GM19351 (cell line): ENCODE data around the gene METTL24.

Experiments
- ATAC-seq: cut with Tn5 transposase; IDR thresholded peaks from one replicate; pipeline ENCODE4 v1.9.1; 2021; ENCODE audit warnings: mild to moderate bottlenecking, moderate library complexity; ENCODE audit not compliant: unreplicated experiment

The METTL24 gene, protein sequence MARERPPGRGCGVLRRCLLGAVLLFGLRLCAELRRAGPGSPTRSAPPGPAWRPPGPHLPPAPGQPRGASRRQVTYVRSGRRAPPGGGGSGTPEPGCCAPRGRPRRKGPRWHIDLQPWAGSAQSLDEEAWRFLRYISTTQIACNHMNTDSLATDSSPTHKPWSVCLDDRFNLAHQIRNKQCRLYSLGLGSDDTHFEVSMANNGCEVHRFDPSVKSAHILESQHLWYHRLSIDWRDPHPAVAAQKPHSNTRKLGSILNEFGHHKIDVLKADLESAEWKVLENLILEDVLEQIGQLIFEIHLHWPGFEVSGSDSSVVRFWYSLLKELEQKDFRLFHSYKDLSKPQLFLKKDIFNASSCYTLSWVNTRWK

DNA sequence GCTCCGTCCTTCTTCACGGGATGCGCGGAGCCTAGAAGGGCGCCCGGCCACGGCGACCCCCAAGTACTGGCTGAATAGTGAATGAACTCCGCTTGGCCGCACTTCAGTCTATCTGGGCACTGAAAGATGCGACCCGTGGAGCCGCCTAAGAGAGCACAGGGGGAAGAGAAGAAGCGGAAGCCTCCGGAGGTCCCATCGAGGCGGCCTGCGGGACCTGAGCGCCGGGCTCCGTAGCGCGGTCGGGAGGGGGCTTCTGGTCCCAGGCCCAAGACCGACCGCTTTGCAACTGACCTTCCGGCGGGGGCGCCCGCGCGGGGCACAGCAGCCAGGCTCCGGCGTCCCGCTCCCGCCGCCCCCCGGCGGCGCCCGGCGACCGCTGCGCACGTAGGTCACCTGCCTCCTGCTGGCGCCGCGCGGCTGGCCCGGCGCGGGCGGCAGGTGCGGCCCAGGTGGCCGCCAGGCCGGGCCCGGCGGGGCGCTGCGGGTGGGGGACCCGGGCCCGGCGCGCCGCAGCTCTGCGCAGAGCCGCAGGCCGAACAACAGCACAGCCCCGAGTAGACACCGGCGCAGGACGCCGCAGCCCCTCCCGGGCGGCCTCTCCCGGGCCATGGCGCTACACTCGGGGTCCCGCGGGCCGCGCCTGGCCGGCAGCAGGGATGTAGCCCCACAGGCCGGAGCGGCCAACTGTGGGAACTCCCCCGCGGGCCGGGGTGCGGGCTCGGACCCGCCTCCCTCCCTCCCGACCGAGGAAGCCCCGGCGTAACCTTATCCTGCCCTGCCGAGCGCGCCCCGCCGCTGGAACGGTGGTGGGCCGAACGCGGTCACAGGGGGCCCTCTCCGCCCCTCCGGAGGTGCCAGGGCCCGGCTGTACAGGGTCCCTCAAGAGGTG is at the start of gene METTL24:
Gene METTL24, minus strand, starts transcription at position 686 of the 889 bp plus-strand sequence. Its CDS starts 77 bp downstream, at position 609.
- no peak for ATAC-seq

DNA sequence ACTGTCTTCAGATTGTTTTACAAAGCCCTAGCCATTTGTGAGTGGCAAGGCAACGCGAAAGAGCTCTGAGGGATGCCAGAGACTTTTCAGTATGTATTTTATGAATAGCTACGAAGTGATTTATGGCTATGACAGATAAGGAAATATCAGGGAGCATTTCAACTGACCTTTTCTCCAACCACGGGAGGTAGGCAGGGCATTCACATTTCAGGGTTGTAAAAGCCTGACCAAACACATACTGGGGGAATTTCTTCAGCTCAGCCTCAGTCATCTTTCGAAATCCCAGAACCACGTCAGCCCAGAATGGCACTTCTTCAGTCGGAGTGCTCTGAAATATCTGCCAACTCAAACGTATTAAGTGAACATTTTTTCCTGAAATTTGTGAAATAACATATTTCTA is 46.5 kb upstream of the METTL24 start:
- no peak for ATAC-seq

DNA sequence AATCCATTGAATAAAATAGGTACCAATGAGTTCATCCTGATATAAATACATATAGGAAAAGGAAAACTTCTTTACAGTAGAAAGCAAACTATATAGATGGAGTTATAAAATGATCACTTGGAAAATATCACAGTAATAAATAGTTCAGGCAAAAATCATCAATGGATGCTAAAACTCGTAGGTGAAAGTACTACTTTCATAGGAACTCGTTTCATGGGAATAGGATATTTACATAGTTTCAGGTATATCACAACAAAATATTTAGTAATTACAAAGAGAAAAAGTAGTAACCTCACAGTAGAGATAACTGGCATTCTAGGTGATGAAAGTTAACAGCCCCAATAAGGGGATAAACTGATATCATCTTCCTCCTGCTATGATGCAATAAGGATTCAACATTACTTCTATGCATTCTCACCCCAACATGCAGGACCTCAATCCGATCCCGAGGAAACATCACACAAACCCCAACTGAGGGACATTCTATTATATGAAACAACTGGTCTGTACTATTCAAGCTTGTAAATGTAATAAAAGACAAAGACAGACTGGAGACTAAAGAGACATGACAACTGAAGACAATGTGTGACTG is 43.5 kb upstream of the METTL24 start:
- ATAC-seq, result no peak

DNA sequence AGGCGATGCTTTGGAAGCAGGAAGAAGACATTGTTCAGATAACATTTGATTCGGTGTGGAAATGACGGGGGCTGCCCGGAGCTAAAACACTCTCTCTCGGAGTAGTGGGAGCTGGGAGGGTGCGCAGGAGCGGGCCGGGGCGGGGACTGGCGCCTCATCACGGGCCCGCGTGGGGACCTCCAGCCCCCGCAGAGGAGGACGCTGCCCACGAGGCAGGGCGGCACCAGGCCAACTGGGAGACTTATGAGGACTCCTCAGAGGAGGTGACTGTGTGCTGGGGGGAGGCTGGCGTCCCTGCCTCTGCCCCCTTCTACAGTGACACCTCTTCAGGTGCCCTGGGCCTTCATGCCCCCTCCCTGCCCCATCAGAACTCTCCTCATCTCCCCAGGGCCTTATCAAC is 42.1 kb upstream of the METTL24 start:
- ATAC-seq, result no peak

DNA sequence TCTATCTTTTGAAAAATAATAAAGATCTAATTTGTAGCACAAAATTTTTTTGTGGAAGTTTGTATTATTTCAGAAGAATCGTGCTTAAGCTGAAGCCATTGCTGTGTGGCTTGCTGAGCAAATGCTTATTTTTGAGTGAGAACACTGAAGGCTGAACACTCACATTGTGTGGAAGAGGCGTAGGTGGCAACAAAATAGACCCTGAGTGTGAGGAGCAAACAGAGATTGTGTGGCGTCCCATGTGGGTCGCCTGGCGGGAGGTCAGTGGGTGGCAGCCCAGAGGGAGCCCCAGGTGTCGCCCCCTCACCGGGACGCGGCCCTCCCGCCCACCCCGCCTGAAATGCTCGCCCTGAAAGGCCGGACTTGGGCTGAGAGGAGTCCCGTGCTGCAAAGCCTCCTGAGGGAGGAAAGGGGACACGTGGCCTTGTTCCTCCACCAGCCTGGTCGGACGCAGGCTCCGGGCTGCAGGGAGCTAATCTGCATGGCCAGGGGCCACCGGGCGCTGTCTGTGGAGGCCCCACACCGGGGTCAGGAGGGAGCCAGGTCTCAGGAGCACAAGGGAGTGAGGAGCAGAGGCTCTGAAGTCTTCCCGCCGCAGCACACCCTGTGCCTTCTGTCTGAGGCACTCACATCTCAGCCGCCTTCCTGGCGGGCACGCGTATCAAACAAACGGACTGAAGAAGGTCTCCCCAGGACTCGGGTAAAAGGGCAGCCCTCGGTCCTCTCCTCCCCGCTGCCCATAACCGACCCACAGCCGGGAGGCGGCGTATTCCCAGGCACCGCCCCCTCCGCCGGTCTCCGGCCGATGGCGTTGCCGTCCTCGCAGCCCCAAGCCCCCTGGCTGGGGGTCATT is 41.3 kb upstream of the METTL24 start:
- ATAC-seq, result no peak

DNA sequence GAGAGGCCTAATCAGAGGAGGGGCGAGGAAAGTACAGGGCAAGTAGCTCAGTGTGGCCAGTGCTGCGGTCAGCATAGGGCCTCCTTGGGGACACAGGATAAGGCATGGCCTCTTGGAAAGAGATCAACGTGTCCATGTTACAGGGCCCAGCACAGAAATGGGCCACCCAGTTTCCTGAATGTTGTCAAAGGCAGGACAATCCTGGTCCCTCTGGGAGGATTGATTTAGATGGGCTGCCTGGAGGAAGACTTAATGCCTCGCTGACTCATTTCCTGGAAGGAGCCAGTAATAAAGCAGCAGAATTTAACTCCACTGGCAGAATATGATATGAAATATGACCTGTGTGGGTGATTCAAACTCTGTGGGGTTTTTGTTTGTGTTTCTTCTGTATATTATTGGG is 40.6 kb upstream of the METTL24 start:
- ATAC-seq, result no peak

DNA sequence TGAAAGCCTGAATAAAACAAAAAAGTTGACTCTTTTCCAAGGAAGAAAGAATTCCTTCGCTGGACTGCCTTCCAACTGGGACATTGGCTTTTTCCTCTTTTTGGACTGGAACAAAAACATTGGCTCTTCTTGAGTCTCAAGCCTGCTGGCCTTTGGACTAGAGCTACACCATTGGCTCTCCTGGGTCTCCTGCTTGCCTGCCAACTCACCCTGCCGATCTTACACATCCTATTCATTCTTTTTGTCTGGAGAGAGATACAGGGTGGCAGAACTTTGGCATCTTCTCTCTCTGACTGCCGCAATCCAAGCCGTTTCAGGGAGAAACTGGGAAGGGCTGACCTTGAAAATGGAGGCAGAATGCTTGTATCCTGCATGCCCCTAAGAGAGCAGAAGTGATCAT is 37.1 kb upstream of the METTL24 start:
- no peak for ATAC-seq

DNA sequence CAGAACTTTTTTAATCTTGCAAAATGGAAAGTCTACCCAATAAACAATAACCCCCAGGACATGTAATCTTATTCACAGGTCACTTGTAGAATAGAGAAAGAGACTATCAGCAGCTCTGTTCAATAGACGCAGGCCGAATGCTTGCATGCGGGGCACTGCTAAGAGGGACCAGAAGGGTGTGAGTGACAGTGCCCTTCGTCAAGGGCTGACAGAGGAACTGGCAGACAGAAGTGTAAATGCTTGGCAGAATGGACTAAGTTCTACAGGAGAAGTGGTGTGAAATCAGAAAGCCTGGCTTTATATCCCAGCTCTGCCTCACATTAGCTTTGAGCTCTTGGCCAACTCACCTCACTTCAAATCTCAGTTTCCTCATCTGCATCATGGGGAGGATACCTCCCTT is 36.3 kb upstream of the METTL24 start:
- no peak for ATAC-seq

DNA sequence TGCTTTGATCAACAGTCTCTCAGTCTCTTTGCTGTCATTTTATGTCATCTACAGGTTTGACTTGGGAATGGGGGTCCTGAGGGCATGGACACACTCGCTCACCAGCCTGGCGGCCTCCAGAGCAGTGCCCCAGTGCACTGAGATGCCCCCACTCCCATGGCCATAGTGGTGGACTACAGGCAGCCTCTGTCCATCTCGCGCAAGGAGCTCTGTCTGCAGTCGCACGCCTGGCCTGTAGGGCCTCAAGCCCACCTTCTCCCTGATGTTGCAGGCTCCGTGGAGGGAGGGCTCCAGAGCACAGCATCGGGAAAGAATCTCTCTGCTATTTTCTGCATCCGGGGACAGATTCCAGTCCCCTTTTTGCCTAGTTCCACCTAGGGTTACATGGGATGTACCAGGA is 34.6 kb upstream of the METTL24 start:
- ATAC-seq, result no peak

DNA sequence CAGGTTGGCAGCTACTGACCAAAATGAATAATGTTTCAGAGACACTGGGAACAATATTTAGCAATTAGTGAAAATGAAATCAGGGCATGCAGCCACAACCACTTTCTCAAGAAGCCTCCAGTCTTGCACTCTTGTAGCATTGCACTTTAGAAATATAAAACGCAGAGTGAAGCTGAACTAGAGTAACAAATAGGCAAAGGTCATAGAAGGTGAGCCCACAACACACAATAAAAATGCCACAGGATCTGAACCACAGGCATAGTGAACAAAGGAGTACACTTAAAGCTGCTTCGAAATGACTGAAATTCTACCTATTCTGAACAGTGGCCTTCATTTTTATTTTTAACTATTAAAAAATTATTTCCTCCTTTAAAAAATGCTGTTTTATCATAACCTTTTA is 32.3 kb upstream of the METTL24 start:
- ATAC-seq, result no peak

DNA sequence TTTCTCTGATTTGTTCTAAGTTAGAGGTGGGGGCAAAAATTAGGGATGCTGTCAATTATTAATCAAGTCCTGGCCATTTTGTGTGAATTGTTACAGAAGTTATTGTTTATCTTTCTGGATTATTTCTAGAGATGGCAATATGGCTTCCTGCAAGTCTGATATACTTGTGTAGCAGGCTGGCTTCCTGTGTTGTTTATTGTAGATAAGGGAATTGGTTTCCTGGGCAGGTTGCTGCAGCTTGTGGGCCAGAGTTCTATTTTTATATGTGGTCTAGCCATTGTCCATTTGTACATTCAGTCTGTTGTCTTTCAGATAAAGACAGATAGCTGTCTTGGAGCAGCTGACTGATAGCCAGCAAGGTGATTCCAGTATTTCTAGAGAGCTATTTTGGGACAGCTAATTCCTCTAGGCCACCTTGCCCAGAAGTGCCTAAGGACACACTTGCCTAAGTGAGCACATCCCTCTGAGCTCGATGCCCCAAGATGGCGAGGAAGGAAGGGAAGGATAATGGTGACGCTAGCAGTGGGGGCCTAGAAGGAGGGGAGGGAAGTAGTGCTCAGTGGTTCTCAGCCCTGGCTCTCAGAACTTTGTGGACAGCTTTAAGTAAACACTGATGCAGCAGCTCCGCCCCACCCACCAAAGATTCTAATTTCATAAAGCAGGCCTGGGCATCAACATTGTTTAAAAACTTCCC is 31.7 kb upstream of the METTL24 start:
- ATAC-seq, result no peak

DNA sequence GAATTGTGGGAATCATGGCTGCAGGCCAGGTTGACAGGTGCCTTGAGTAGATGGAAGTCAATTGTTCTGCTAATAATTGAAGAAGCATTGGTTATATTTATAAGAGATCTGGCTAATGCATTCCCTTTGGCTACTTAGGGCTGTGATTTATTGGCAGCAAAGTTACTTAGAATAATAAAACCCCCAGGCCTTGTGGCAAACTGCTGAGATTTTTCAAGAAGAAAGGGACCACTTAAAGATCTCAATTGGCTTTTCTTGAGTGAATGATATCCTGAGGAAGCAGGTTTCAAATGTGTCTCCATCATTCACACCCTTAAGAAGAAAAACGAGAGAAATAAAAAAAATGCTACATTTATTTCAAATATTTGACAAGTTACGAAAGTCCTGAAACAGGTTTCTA is 29.8 kb upstream of the METTL24 start:
- no peak for ATAC-seq

DNA sequence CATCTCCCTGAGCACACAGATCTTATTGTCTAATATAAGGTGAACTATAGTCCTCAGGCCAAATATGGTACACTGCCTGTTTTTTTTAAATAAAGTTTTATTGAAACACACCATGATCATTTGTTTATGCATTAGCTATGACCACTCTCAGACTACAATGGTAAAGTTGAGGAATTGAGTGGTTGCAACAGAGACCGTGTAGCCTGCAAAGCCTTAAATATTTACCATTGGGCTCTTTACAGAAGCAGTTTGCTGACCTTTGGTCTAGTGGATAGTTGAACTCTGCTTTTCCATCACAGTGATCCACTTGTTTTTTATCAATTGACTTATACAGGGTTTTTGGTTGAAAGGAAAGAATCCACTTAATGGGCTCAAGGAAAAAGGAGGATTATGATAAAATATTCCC is 27.3 kb upstream of the METTL24 start:
- ATAC-seq, result no peak

DNA sequence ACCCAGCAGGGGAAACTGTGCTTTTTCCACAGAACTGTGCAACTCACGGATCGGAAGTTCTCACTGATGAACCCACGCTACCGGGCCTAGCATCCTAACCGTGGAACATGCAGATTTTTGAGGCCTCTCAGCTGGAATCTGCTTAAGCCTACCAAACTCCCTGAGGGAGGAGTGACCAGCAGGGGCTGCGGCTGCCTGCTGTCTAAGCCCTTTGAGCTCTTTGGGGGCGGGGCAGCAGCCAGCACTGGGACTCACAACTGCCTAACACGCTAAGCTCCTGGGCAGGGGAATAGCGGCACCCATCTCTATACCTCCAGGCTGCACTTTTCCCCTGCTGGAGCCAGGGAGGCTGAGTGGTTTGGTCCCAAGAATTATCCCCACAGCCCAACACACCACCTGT is 20.4 kb upstream of the METTL24 start:
- no peak for ATAC-seq

DNA sequence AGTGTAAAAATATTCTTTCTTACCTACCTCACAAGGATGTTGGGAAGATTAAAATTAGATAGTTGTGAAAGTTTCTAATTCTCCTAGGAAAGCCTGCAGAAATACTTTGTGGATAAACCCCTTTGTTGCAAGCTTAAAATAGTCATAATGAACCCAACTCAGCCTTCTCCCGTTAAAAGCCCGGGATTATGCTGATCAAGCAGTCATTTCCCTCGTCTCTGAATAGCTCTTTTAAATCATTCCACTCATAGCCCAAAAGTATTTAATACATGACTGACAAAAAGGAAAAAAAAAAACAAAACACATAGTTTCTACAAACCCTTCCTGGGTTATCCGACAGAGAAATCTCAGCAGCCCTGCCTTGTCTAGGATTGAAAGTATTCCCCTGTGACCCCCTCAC is 10.9 kb upstream of the METTL24 start:
- no peak for ATAC-seq

DNA sequence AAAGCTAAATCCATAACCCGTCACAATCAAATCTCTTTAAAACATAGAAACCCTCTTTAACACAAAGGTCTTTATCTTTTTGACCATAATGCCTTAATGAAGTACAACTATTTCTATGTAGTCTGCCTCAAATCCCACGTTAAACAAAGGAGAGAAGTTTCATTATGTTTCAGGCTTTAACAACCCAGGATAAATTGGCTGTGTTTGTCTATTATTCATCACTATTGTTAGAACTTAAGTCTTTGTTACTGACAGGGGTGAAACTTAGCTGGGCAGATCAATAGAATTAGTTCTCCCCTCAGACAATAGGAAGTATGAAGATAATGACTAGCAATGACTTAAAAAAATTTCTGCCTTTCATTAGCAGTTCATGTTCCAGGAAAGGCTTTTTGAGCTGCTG is 10.1 kb upstream of the METTL24 start:
- no peak for ATAC-seq

DNA sequence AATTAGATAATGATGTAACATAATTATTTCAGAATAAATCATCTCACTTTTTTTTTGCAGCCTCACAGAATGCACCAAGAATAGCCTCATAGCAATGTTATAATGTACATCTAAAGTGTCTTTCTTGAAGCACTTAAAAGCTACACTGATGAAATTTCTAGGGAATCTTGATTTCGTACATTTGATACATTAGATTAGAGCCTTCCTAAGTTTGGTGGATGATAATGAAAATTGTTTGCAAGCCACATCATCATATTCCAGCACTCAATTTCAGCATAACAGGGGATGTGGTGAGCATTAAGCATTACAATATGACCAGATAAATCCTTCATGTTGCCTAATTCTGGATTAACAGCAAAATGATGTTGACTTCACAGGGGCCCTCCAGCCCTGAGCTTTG is 9.7 kb upstream of the METTL24 start:
- no peak for ATAC-seq

DNA sequence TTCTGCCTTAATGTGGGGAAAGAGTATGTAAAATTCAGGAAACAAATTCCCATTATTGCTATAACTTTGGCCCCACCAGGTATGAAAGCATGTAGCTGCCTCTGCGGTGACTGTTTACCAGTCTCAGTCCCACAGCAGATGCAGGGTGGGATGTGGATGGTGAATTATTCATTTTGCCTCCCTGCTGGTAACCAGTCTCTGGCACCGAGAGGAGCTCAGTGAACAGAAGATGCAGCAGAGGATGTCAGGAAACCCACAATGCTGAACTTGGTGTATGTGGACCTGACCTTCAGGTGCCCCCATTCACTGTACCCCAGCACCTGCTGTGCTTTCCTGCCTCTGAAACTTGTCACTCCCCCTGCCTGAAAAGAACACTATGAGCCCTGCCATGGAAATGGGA is 8.8 kb upstream of the METTL24 start:
- ATAC-seq, result no peak

DNA sequence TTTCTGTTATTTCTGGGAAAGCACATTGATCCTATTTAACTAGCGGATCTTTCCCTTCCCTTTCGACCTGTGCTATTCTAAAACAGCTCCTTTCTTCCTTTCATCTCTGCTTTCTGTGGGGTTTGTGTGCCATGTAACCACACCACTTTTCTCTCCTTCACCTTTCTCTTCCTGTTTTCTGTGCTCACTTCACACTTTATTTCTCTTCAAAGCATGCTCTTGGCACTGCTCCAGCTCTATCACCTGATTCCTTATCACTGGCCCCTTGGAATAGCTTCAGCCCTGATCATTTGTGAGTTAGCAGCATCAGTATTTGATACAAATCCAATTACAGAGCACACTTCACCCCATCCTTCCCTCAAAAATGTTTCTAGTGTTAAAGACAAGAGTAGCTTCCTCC is 8.1 kb upstream of the METTL24 start:
- ATAC-seq, result no peak

DNA sequence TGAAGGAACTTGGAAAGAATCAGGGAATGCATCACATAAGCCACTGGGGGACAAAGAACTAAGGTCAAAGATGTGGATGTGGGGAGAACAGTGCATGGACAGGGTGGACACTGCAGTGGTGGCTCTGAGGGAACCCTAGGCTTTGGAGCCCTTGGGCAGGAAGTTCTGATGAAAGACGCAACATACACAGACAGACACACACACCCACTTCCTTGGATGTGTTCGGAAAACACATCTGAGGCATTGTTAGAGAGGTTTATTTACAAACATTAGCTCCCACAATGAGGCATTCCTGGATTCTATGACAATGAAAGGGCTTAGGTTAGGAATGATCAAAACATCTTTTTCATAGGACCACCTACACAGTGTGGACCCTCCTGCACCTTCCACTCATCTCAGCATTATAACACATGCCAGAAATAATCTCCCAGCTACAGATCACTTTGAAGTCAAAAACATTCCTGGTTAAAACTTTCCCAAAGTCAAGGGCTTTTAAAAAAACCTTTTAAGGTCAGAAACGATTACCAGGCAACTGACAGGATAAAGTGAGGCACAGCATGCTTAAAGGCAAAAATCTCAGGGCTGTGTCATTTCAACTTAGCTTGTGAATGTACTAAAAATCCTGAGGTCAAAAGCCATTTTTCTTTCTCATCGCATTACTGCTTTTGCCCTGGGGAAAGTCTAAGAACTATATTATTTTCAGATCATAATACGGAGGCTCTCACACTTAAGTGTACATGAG is 6.4 kb upstream of the METTL24 start:
- ATAC-seq, result no peak
